Coronary artery (tissue), 2 donors: ENCODE data around the gene ANKRD22.

Experiments used
- DNase-seq: peaks from one replicate; pipeline ENCODE4 v3.0.0-alpha.2; 2017; ENCODE audit warnings: low spot score
- H3K27ac ChIP-seq, 2 donors: fragments of 200-600 bp; sonication (generic); one replicate each; pipeline ENCODE4 v1.5.1; 2016 to 2019
- H3K4me3 ChIP-seq: fragments of 200-600 bp; sonication (generic); 2 replicates; pipeline ENCODE4 v1.5.1; 2016; ENCODE audit warnings: mild to moderate bottlenecking, moderate library complexity
- CTCF ChIP-seq: fragments of 200-600 bp; sonication (generic); IDR thresholded peaks from one replicate; pipeline ENCODE4 v1.5.1; 2019; ENCODE audit warnings: antibody characterized with exemption

The ANKRD22 gene

GRCh38 chr10:88800152-88801125, 51.2 kb downstream of the ANKRD22 start:
- no peak for DNase-seq
- Histone ChIP-seq H3K4me3 (no peak overlapping the region), H3K27ac (no peak overlapping the region)
- TF ChIP-seq CTCF = no peak

GRCh38 chr10:88794731-88795130, 56.9 kb downstream of the ANKRD22 start:
- DNase-seq = no peak
- TF ChIP-seq CTCF = no peak
- H3K27ac ChIP-seq = no peak overlapping the region
- H3K4me3 ChIP-seq = no peak overlapping the region

- Histone ChIP-seq H3K4me3 (no peak overlapping the region), H3K27ac (no peak overlapping the region)
- TF ChIP-seq CTCF = no peak
- DNase-seq = no peak
Observed at GRCh38 chr10:88793712-88794299, 57.8 kb downstream of the ANKRD22 start.

GRCh38 chr10:88792661-88793060, 59.0 kb downstream of the ANKRD22 start:
- DNase-seq = no peak
- TF ChIP-seq CTCF = no peak
- no peak overlapping the region for H3K27ac ChIP-seq

GRCh38 chr10:88791924-88792323, 59.7 kb downstream of the ANKRD22 start:
- H3K4me3 ChIP-seq = no peak overlapping the region
- no peak overlapping the region for H3K27ac ChIP-seq
- no peak for DNase-seq
- no peak for TF ChIP-seq CTCF

More at GRCh38 chr10:88792661-88793060, 59.0 kb downstream of the ANKRD22 start:
- H3K4me3 ChIP-seq = no peak overlapping the region

GRCh38 chr10:88788924-88789323, 62.7 kb downstream of the ANKRD22 start:
- DNase-seq = no peak
- Histone ChIP-seq H3K27ac (no peak overlapping the region), H3K4me3 (no peak overlapping the region)
- no peak for TF ChIP-seq CTCF
